ENCODE data around the gene MB.

- TF ChIP-seq CTCF (IDR thresholded peaks at IDR 0.05) (no peak), EZH2 (IDR thresholded peaks at IDR 0.05; ENCODE audit: borderline replicate concordance, insufficient read depth, low read depth, low read length, poor library complexity, severe bottlenecking) (no peak)
These were observed 3.6 kb upstream of the MB start for GRCh38 chr22:35620624-35621251.
